ENCODE results near the gene INTS14. TPM values are rescaled to one million over a fixed set of nuclear protein-coding genes. Genes with fewer than 3 reads are reported as not detected.

The INTS14 gene
- total RNA-seq, 1 experiment from 2014 or later = 53.7 TPM

DNA sequence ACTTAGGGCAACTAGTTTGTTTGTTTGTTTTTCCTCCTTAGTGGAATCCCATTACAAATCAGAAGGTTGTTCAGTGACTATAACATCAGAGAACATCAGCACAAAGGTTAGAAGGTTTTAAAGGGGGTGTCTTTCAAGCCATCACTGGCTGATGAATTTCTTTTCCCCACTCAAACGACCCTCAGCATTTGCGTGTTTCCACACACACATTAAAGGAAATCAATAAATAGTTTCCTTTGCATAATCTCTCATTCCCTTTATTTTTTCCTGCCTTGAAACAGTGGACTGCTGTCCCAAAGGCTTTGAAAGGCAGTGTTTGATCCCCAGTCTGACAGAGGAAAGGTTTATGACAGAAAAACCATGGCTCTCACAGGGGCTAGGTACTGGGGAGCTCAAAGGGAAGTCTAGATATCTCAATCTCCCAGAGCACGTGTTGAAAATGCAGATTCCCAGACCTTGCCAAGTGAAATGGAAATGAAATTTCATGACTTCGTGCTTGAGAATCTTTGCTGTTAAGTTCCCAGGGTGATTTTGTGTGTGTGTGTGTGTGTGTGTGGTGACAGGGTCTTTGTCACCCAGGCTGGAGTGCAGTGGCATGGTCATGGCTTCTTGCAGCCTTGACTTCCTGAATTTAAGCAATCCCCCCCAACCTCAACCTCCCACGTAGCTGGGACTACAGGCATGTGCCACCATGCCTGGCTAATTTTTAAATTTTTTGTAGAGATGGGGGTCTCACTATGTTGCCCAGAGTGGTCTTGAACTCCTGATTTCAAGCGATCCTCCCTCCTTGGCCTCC lies 2.2 kb upstream of the INTS14 start:
- Histone ChIP-seq H3K9me2 (ENCODE audit: insufficient read depth) (no peaks in the 10 kb centered on the region), H3K79me2 (ENCODE audit: low read depth) (peaks cover 24% of the 10 kb centered on the region), H3K36me3 (ENCODE audit: low read depth) (no peaks in the 10 kb centered on the region), H3K27ac (no peak overlapping the region), H3K27me3 (ENCODE audit: insufficient read depth, low read depth) (no peaks in the 10 kb centered on the region), H3F3A (ENCODE audit: insufficient read depth, low read depth) (peaks cover 5% of the 10 kb centered on the region; the same call in 1 of the 2 replicates), H2AFZ (no peak overlapping the region), H4K20me1 (ENCODE audit: insufficient read depth) (no peaks in the 10 kb centered on the region), H3K9me3 (ENCODE audit: insufficient read depth, low read depth) (no peaks in the 10 kb centered on the region), H3K4me3 (no peak overlapping the region), H3K4me2 (peak overlapping the region; percentile 97; the same call in 1 of the 2 replicates), H3K4me1 (replicated peaks; ENCODE audit: insufficient read depth) (peaks cover 21% of the 10 kb centered on the region)
- POLR2A ChIA-PET (ENCODE audit: unreplicated experiment) = no interaction called here
- DNase-seq = no peak
- CTCF ChIA-PET = no interaction called here
- TF ChIP-seq, protein P1, sequence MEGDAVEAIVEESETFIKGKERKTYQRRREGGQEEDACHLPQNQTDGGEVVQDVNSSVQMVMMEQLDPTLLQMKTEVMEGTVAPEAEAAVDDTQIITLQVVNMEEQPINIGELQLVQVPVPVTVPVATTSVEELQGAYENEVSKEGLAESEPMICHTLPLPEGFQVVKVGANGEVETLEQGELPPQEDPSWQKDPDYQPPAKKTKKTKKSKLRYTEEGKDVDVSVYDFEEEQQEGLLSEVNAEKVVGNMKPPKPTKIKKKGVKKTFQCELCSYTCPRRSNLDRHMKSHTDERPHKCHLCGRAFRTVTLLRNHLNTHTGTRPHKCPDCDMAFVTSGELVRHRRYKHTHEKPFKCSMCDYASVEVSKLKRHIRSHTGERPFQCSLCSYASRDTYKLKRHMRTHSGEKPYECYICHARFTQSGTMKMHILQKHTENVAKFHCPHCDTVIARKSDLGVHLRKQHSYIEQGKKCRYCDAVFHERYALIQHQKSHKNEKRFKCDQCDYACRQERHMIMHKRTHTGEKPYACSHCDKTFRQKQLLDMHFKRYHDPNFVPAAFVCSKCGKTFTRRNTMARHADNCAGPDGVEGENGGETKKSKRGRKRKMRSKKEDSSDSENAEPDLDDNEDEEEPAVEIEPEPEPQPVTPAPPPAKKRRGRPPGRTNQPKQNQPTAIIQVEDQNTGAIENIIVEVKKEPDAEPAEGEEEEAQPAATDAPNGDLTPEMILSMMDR (conservative IDR thresholded peaks at IDR 0.05) = no peak
- TF ChIP-seq EZH2 (IDR thresholded peaks at IDR 0.05; ENCODE audit: low read depth) = no peak
- no TSS peak for BruUV-seq (replicated peaks)
- intact Hi-C loops (cut with micrococcal nuclease; ENCODE audit: unreplicated experiment) = loop anchor here (10.0 kb wide), 2 partner anchors 682 to 882 kb away; partner anchors contain the start of genes DIS3L and SNAPC5

DNA sequence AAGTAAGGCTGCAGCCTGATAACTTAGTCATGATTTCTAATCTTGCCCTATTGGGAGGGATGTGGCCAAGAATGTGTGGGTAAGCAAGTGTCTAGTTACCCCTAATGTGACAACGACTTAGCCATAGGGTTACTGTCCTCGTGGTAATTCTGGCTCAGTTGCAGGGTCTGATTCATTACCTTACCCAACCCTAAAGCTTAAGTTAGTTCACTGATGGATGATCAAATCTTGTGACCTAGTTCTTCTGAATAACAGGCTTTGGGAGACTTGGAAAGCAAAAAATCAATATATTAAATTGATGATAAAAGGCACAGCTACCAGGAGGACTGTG lies 1.6 kb upstream of the INTS14 start:
- Histone ChIP-seq H4K20me1 (ENCODE audit: insufficient read depth) (no peaks in the 10 kb centered on the region; the same call in 1 of the 2 replicates), H3K36me3 (ENCODE audit: low read depth) (no peaks in the 10 kb centered on the region), H3K79me2 (ENCODE audit: low read depth) (peaks cover 24% of the 10 kb centered on the region), H3K27me3 (ENCODE audit: insufficient read depth, low read depth) (no peaks in the 10 kb centered on the region), H3F3A (ENCODE audit: insufficient read depth, low read depth) (peaks cover 5% of the 10 kb centered on the region; the same call in 1 of the 2 replicates), H3K27ac (no peak overlapping the region), H3K4me3 (no peak overlapping the region), H3K4me2 (peak overlapping the region; percentile 97), H2AFZ (no peak overlapping the region), H3K4me1 (replicated peaks; ENCODE audit: insufficient read depth) (peaks cover 21% of the 10 kb centered on the region), H3K9me2 (ENCODE audit: insufficient read depth) (no peaks in the 10 kb centered on the region), H3K9me3 (ENCODE audit: insufficient read depth, low read depth) (no peaks in the 10 kb centered on the region)
- BruUV-seq (replicated peaks) = no TSS peak
- no peak for TF ChIP-seq EZH2 (IDR thresholded peaks at IDR 0.05; ENCODE audit: low read depth)
- TF ChIP-seq, protein P1 (conservative IDR thresholded peaks at IDR 0.05) = no peak
- POLR2A ChIA-PET (ENCODE audit: unreplicated experiment) = no interaction called here
- CTCF ChIA-PET = no interaction called here
- DNase-seq = peak in 1 of 2 experiments; percentile 55
- intact Hi-C loops (cut with micrococcal nuclease; ENCODE audit: unreplicated experiment) = loop anchor here (10.0 kb wide), 2 partner anchors 682 to 882 kb away; partner anchors contain the start of genes DIS3L and SNAPC5

DNA sequence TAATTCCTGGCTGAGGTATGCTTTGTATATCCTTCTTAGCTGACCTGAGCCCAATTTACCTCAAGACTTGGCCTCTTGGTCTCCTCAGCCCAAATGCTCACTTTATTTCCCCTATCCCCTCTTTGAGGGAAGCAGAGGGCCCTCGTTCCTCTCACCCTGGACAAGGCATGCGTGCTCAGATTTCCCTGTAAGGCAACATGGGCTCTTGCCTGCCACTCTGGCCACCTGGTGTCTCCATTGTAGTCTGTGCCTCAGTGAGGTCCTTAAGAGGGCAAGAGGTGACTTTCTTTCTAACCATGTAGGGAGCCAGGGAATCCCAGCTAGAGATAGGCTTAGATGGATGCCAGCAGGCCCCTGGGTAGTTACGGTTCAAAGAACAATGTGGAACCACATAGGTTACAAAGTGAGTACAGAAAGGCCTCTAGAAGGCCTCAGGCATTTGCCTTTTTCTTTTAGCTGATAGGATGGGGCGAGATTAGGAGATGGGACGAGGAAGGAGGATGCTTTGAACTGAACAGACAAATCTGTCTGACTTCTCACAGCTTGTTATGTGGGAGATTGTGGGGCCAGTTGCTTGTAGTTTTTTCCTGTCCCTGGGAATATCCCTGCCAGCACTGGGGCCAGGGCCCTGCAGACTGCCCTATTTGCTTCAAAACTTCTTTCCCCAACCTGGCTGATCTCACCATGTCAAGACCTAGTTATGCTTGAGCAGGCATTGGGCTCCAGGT lies 1.1 kb upstream of the INTS14 start:
- Histone ChIP-seq H3K4me3 (peak overlapping the region; percentile 88), H3K27ac (peak overlapping the region; percentile 91), H3F3A (ENCODE audit: insufficient read depth, low read depth) (peaks cover 5% of the 10 kb centered on the region; the same call in 1 of the 2 replicates), H4K20me1 (ENCODE audit: insufficient read depth) (no peaks in the 10 kb centered on the region; the same call in 1 of the 2 replicates), H3K27me3 (ENCODE audit: insufficient read depth, low read depth) (no peaks in the 10 kb centered on the region), H3K4me2 (peak overlapping the region; percentile 97), H3K4me1 (replicated peaks; ENCODE audit: insufficient read depth) (peaks cover 21% of the 10 kb centered on the region), H3K36me3 (ENCODE audit: low read depth) (no peaks in the 10 kb centered on the region), H3K9me2 (ENCODE audit: insufficient read depth) (no peaks in the 10 kb centered on the region), H3K9me3 (ENCODE audit: insufficient read depth, low read depth) (no peaks in the 10 kb centered on the region), H3K79me2 (ENCODE audit: low read depth) (peaks cover 24% of the 10 kb centered on the region), H2AFZ (peak overlapping the region; percentile 100)
- intact Hi-C loops (cut with micrococcal nuclease; ENCODE audit: unreplicated experiment) = loop anchor here (1.0 to 10.0 kb wide), 5 partner anchors 95 to 883 kb away; partner anchors contain the start of genes DIS3L, DPP8, RAB11A and SNAPC5
- ChIA-PET CTCF (no interaction called here), POLR2A (ENCODE audit: unreplicated experiment) (interaction anchor here (0.6 to 0.8 kb wide), 2 partner anchors 184 to 415 kb away, joined by 3 to 8 read pairs; no protein-coding TSS in a partner anchor)
- no peak for DNase-seq
- BruUV-seq (replicated peaks) = no TSS peak
- TF ChIP-seq, protein P1 (conservative IDR thresholded peaks at IDR 0.05) = no peak
- TF ChIP-seq EZH2 (IDR thresholded peaks at IDR 0.05; ENCODE audit: low read depth) = no peak

Measured in PC-9 (cell line).